Measurements from ENCODE around the gene ITPR2. TPM values are rescaled to one million over a fixed set of nuclear protein-coding genes. Genes with fewer than 3 reads are reported as not detected.
"Not testable (repeated sequence)": the region's sequence is repeated elsewhere in the genome, so short reads cannot be mapped to it uniquely, and the experiment has no call there.

The ITPR2 gene
- total RNA-seq, 4 donors from 2014 or later: 32.6 to 49.8 (median 39.9) TPM

DNA sequence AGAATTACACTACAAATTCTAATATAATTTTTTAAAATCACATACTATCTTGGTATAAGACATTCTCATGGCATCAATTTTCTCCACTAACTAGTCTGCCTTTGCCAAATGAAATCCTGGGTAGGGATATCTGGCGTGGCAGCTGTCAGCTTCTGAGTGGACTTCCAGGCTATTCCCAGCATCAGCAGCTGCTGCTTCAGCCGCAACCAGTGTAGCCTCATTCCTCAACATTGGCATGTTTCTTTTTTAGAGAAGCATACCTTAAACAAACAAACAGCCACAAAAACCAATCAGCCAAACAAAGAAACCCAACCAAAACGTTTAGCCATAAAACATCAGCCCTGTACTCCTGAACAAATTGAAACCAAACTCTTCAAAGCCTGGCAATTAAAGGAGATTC, 401.8 kb downstream of the ITPR2 start:
- Histone ChIP-seq H3K4me1 (no peaks in the 10 kb centered on the region), H3K27me3 (no peaks in the 10 kb centered on the region), H3K9me3 (no peaks in the 10 kb centered on the region), H3K4me3 (no peak overlapping the region), H3K36me3 (no peaks in the 10 kb centered on the region), H3K27ac (no peak overlapping the region)
- DNase-seq (ENCODE audit: low spot score in 2 of 2): no peak
- 35 to 36% methylated on average over 3 of the region's 3 CpGs for WGBS, 2 donors
- TF ChIP-seq CTCF (IDR thresholded peaks at IDR 0.05) (no peak), POLR2A (IDR thresholded peaks at IDR 0.05) (no peak), EP300 (IDR thresholded peaks at IDR 0.05) (no peak)

DNA sequence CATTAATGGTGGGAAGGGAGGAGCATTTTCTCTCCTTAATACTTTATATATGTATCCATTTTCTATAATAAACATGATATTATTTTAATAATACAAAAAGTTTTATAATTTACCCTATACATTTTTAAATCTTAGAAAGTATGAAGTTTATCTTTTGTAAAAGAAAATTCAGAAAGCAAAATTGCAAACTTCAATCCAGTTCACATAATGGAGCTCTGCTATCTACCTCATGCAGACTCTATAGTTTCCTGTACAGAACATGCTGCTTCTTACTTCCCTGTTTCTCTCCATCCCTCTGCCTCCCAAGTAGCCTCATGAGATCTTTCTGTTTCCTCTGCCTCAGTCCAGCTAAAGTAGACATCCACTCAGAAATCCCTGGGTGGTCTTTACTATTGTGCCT, 402.4 kb downstream of the ITPR2 start:
- not testable (repeated sequence) for H3K9me3 ChIP-seq; H3K27me3 ChIP-seq; H3K4me3 ChIP-seq; H3K27ac ChIP-seq; H3K4me1 ChIP-seq; H3K36me3 ChIP-seq; DNase-seq (ENCODE audit: low spot score in 2 of 2)

DNA sequence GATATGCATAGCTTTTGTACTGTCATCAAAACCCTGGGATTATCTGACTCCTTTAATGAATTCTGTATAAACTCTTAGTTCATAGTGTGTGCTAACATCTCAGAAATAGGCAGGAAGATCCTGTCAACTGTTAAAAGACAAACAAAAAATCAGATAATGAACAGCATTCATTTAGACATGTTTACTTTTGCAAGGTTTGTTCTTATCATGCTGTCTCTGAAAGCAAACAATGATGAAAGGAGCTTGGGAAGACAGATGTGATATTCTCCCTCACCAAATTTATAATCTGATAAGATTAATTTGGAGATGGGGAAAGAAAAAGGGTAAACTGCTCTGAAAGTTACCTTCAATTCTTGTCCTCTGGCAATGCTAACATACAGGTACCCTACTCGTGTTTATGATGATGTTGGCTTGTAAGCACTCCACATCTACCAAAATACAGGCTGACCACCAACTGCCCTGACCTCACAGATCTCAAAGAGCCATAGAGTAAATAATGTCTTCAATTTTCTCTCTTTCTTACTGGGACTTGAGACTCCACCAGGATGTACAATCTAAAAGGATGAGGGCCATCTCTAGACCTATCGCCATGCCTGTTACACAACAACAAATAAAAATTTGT, 403.8 kb downstream of the ITPR2 start:
- no peaks in the 10 kb centered on the region for H3K27me3 ChIP-seq
- TF ChIP-seq POLR2A (IDR thresholded peaks at IDR 0.05) (no peak), EP300 (IDR thresholded peaks at IDR 0.05) (no peak), CTCF (IDR thresholded peaks at IDR 0.05) (no peak)
- no peak for DNase-seq (ENCODE audit: low spot score in 2 of 2)
- H3K36me3 ChIP-seq: no peaks in the 10 kb centered on the region
- no peaks in the 10 kb centered on the region for H3K9me3 ChIP-seq
- H3K27ac ChIP-seq: no peak overlapping the region
- no peak overlapping the region for H3K4me3 ChIP-seq
- WGBS, 2 donors: 89 to 93% methylated on average over 2 of the region's 2 CpGs
- peaks cover 0 to 3% (median 1%) of the 10 kb centered on the region in 4 donors for H3K4me1 ChIP-seq

DNA sequence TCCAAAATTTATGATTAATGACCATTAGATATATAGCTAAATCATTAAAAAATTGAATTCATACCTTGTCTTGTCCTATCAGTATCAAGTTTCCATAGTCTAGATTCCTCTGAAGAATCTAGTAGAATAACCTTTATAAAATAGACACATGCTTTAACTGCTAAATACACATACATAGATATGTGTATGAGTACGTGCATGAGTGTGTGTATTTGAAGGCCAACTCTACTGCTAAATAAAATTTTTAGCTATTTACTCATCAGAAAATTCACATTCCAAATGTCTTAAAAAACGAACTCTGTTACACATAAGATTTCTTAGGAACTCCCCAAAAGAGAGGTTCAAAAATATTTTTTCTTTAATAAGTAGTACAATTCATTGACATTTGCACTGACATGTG, 404.6 kb downstream of the ITPR2 start:
- no peak for DNase-seq (ENCODE audit: low spot score in 2 of 2)
- Histone ChIP-seq H3K4me1 (peaks cover 0 to 3% (median 1%) of the 10 kb centered on the region in 4 donors), H3K36me3 (no peaks in the 10 kb centered on the region), H3K4me3 (no peak overlapping the region), H3K27ac (no peak overlapping the region), H3K9me3 (no peaks in the 10 kb centered on the region), H3K27me3 (no peaks in the 10 kb centered on the region)
- TF ChIP-seq CTCF (IDR thresholded peaks at IDR 0.05): no peak
- TF ChIP-seq POLR2A (IDR thresholded peaks at IDR 0.05): no peak
- no peak for TF ChIP-seq EP300 (IDR thresholded peaks at IDR 0.05)
- 64 to 86% methylated on average over 2 of the region's 2 CpGs for WGBS, 2 donors

DNA sequence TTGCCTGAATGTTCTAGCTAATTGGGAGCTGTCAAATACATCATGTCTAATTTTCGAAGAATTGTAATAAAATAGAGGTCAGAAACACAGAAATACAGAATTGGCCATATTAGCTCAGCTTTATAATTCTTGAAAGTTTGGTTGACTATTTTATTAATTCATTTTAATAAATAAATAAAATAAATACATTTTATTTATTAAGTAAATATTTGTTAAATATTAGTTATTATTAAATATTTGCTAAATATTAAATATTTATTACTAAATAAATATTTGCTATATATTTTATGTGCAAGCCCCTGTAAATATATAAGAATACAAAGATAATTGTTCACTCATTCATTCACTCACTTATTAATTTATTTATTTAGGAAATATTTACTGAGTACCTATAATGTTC, 406.3 kb downstream of the ITPR2 start:
- WGBS, 2 donors: 94 to 100% methylated on average over 1 of the region's 1 CpG
- TF ChIP-seq EP300 (IDR thresholded peaks at IDR 0.05) (no peak), CTCF (IDR thresholded peaks at IDR 0.05) (no peak), POLR2A (IDR thresholded peaks at IDR 0.05) (no peak)

More for the DNA sequence above, 406.3 kb downstream of the ITPR2 start:
- Histone ChIP-seq H3K27me3 (no peaks in the 10 kb centered on the region), H3K4me1 (peaks cover 0 to 3% (median 1%) of the 10 kb centered on the region in 4 donors), H3K27ac (no peak overlapping the region), H3K9me3 (no peaks in the 10 kb centered on the region), H3K4me3 (no peak overlapping the region), H3K36me3 (no peaks in the 10 kb centered on the region)
- no peak for DNase-seq (ENCODE audit: low spot score in 2 of 2)

Data from tibial nerve (tissue), 4 donors.